K562 (cell line): ENCODE results near the gene MID1IP1. TPM values are rescaled to one million over a fixed set of nuclear protein-coding genes. Genes with fewer than 3 reads are reported as not detected.

Experiments
- BDP1 ChIP-seq: IDR thresholded peaks from 3 replicates; pipeline ENCODE4 v1.6.1; 2011; ENCODE audit not compliant: insufficient read length, insufficient read depth
- BRF1 ChIP-seq: IDR thresholded peaks from 3 replicates; pipeline ENCODE4 v1.6.1; 2011; ENCODE audit warnings: borderline replicate concordance, mild to moderate bottlenecking; ENCODE audit not compliant: insufficient read length; ENCODE audit errors: extremely low read depth
- CBX2 ChIP-seq: fragments of 200-600 bp; sonication (generic); IDR thresholded peaks from one replicate; pipeline ENCODE4 v1.6.1; 2012; ENCODE audit warnings: mild to moderate bottlenecking, low read length, inconsistent platforms; ENCODE audit not compliant: insufficient read depth, poor library complexity, severe bottlenecking
- CHAMP1 ChIP-seq: fragments of 450-650 bp; IDR thresholded peaks from 2 replicates; pipeline ENCODE4 v1.6.1; 2016; ENCODE audit warnings: mild to moderate bottlenecking
- E2F3 ChIP-seq: fragments of 250-450 bp; sonication (Bioruptor Pico); IDR thresholded peaks from 2 replicates; pipeline ENCODE4 v1.4.0; 2020; ENCODE audit warnings: mild to moderate bottlenecking
- ERF ChIP-seq: fragments of 450-650 bp; formaldehyde crosslinking; IDR thresholded peaks from 2 replicates; pipeline ENCODE4 v1.4.0; 2020; ENCODE audit warnings: mild to moderate bottlenecking, mixed read lengths
- FOXA3 ChIP-seq, 2 experiments: fragments of 450-650 bp in 1 of 2; sonication (generic) in 1 of 2; formaldehyde crosslinking; IDR thresholded peaks in 1 of 2; conservative IDR thresholded peaks in 1 of 2; 2 replicates each; pipeline versions ENCODE4 v1.4.0 to v1.8.0; 2020 to 2022; ENCODE audit warnings: mild to moderate bottlenecking in 2 of 2, missing genetic modification reagents in 1 of 2
- FOXK1 ChIP-seq: sonication (generic); formaldehyde crosslinking; IDR thresholded peaks from 2 replicates; pipeline ENCODE4 v1.8.0; 2022; ENCODE audit warnings: missing genetic modification reagents, mild to moderate bottlenecking, borderline replicate concordance
- FOXK2 ChIP-seq, 2 experiments: fragments of 450-650 bp; IDR thresholded peaks in 1 of 2; conservative IDR thresholded peaks in 1 of 2; 2 replicates each; pipeline ENCODE4 v1.6.1; 2016; ENCODE audit warnings: low read depth in 2 of 2, mild to moderate bottlenecking in 1 of 2
- KAT7 ChIP-seq: sonication (generic); formaldehyde crosslinking; IDR thresholded peaks from 2 replicates; pipeline ENCODE4 v1.8.0; 2022; ENCODE audit warnings: missing genetic modification reagents, mild to moderate bottlenecking, borderline replicate concordance
- KDM1A ChIP-seq, 2 experiments: fragments of 450-650 bp; IDR thresholded peaks; 2 replicates each; pipeline ENCODE4 v1.6.1; 2016; ENCODE audit warnings: mild to moderate bottlenecking in 2 of 2
- MCM2 ChIP-seq: fragments of 450-650 bp; IDR thresholded peaks from 2 replicates; pipeline ENCODE4 v1.6.1; 2017; ENCODE audit warnings: low read depth, mild to moderate bottlenecking
- MTF1 ChIP-seq: fragments of 250-450 bp; sonication (Bioruptor Pico); IDR thresholded peaks from 2 replicates; pipeline ENCODE4 v1.9.0; 2021; ENCODE audit warnings: moderate library complexity, mild to moderate bottlenecking, inconsistent platforms, borderline replicate concordance
- NFYB ChIP-seq: IDR thresholded peaks from 2 replicates; pipeline ENCODE4 v1.6.1; 2011; ENCODE audit warnings: mild to moderate bottlenecking, moderate library complexity; ENCODE audit not compliant: insufficient read length; ENCODE audit errors: extremely low read depth
- PCBP1 ChIP-seq: fragments of 200-400 bp; formaldehyde crosslinking; IDR thresholded peaks from 2 replicates; pipeline ENCODE4 v1.6.1; 2018; ENCODE audit warnings: mild to moderate bottlenecking, low read depth, low read length; ENCODE audit not compliant: poor library complexity, severe bottlenecking
- PHF20 ChIP-seq: fragments of 450-650 bp; IDR thresholded peaks from 2 replicates; pipeline ENCODE4 v1.6.1; 2018; ENCODE audit not compliant: partially characterized antibody
- RBM15 ChIP-seq: fragments of 200-400 bp; formaldehyde crosslinking; IDR thresholded peaks from 2 replicates; pipeline ENCODE4 v1.6.1; 2018; ENCODE audit warnings: mild to moderate bottlenecking, low read length, moderate library complexity; ENCODE audit not compliant: insufficient read depth
- TCFL5 ChIP-seq: fragments of 250-450 bp; sonication (Bioruptor Pico); conservative IDR thresholded peaks from 2 replicates; pipeline ENCODE4 v1.6.1; 2021; ENCODE audit warnings: mild to moderate bottlenecking, moderate library complexity, matching md5 sums
- THRAP3 ChIP-seq: fragments of 450-650 bp; IDR thresholded peaks from 2 replicates; pipeline ENCODE4 v1.6.1; 2016; ENCODE audit warnings: mild to moderate bottlenecking, inconsistent platforms, borderline replicate concordance
- U2AF1 ChIP-seq: fragments of 200-400 bp; formaldehyde crosslinking; optimal IDR thresholded peaks from 2 replicates; pipeline ENCODE3; 2017; ENCODE audit warnings: mild to moderate bottlenecking, low read depth, low read length, moderate library complexity
- USF1 ChIP-seq: sonication (generic); formaldehyde crosslinking; IDR thresholded peaks from 2 replicates; pipeline ENCODE4 v1.9.0; 2022; ENCODE audit warnings: mild to moderate bottlenecking, missing genetic modification reagents
- XRCC5 ChIP-seq: fragments of 200-400 bp; formaldehyde crosslinking; IDR thresholded peaks from 2 replicates; pipeline ENCODE4 v1.6.1; 2017; ENCODE audit warnings: low read depth, mild to moderate bottlenecking, low read length
- ZNF121 ChIP-seq: sonication (generic); formaldehyde crosslinking; conservative IDR thresholded peaks from 2 replicates; pipeline ENCODE4 v1.8.0; 2022; ENCODE audit warnings: missing genetic modification reagents
- ZNF146 ChIP-seq: IDR thresholded peaks from one replicate; pipeline ENCODE4 v1.6.1; 2018; ENCODE audit warnings: missing compliant biosample characterization; ENCODE audit not compliant: unreplicated experiment
- ZNF174 ChIP-seq: fragments of 250-450 bp; sonication (Bioruptor Pico); IDR thresholded peaks from 2 replicates; pipeline ENCODE4 v1.4.0; 2020; ENCODE audit warnings: mild to moderate bottlenecking
- ZNF551 ChIP-seq: fragments of 250-450 bp; sonication (Bioruptor Pico); IDR thresholded peaks from 2 replicates; pipeline ENCODE4 v1.5.0; 2021; ENCODE audit warnings: mild to moderate bottlenecking, moderate library complexity
- polyA plus RNA-seq, 8 experiments: library from polyadenylated mRNA; depleted of rRNA in 4 of 8; stranded (reverse) in 5 of 8; unstranded in 3 of 8; fragments of >200 nt; fragmentation: Nextera tagmentation in 2 of 8; fragmentation: Illumina TruSeq in 1 of 8; extraction: Ambion mirVana in 2 of 8; extraction: Trizol in 1 of 8; gene quantifications; 2 replicates each; pipeline versions ENCODE4 v1.2.1 to v1.2.3, GENCODE V29; 2011 to 2014; ENCODE audit warnings: inconsistent platforms in 1 of 8, missing spikeins in 1 of 8
- total RNA-seq, 7 experiments: library from RNA; depleted of rRNA in 6 of 7; stranded (reverse); fragments of >200 nt in 6 of 7; fragmentation: Illumina TruSeq in 2 of 7; extraction: Trizol in 2 of 7; gene quantifications; 2 replicates each; pipeline versions ENCODE4 v1.2.1 to v1.2.3, GENCODE V29; 2011 to 2021; ENCODE audit warnings: low replicate concordance in 1 of 7

The MID1IP1 gene
- total and polyA plus RNA-seq, 9 of the 15 experiments (the other 6 are each of a cell fraction or from before 2014, with no cell fraction given): 0.51 to 102 (median 27.5) TPM

GRCh38 chrX:38805432-38806389 is 4.5 kb downstream of the MID1IP1 start (continued):
- TF ChIP-seq MTF1 (CRISPR knock-in tag): no peak
- no peak for TF ChIP-seq CHAMP1
- TF ChIP-seq CBX2: no peak
- no peak for TF ChIP-seq XRCC5
- no peak for TF ChIP-seq KDM1A (IDR thresholded peaks at IDR 0.05)
- TF ChIP-seq ERF (CRISPR knock-in tag): no peak
- TF ChIP-seq ZNF551 (CRISPR knock-in tag): no peak
- no peak for TF ChIP-seq PCBP1
- 0 out of 2 replicates have a peak, but pooled peaks have one; percentile 29 for TF ChIP-seq KAT7 (CRISPR knock-in tag)
- no peak for TF ChIP-seq BRF1
- TF ChIP-seq E2F3: no peak
- no peak for TF ChIP-seq U2AF1
- no peak for TF ChIP-seq ZNF121 (CRISPR knock-in tag)
- no peak for TF ChIP-seq FOXK1 (CRISPR knock-in tag)
- TF ChIP-seq TCFL5: no peak
- no peak for TF ChIP-seq NFYB
- TF ChIP-seq ZNF146: no peak
- no peak; the same call in 1 of the 2 replicates for TF ChIP-seq USF1 (CRISPR knock-in tag)
- TF ChIP-seq ZNF174 (CRISPR knock-in tag): no peak
- TF ChIP-seq THRAP3: no peak
- no peak for TF ChIP-seq FOXK2 (conservative IDR thresholded peaks at IDR 0.05 in 1 of 2, IDR thresholded peaks at IDR 0.05 in 1 of 2; ENCODE audit: low read depth in 2 of 2)
- no peak for TF ChIP-seq PHF20
- TF ChIP-seq MCM2: no peak
- 0 out of 4 replicates have a peak, but pooled peaks of 1 of the 2 experiments have one; percentile 14 for TF ChIP-seq FOXA3 (CRISPR knock-in tag; conservative IDR thresholded peaks at IDR 0.05 in 1 of 2, IDR thresholded peaks at IDR 0.05 in 1 of 2)
- no peak for TF ChIP-seq BDP1
- no peak for TF ChIP-seq RBM15
